Mesendoderm (in vitro differentiated cells): ENCODE results near the gene RHOT2.

Source experiments
- DNase-seq: peaks from one replicate; pipeline ENCODE4 v3.0.0; 2013
- H2AK5ac ChIP-seq: 2 replicates; pipeline ENCODE4 v1.6.1; 2013; ENCODE audit warnings: low read length, inconsistent platforms
- H2BK120ac ChIP-seq: 2 replicates; pipeline ENCODE4 v1.6.1; 2013; ENCODE audit warnings: low read depth, mild to moderate bottlenecking, low read length, moderate library complexity, mixed read lengths
- H2BK15ac ChIP-seq: replicated peaks from 2 replicates; pipeline ENCODE4 v1.6.1; 2013; ENCODE audit warnings: low read depth, mild to moderate bottlenecking, moderate library complexity
- H2BK5ac ChIP-seq: 2 replicates; pipeline ENCODE4 v1.6.1; 2013; ENCODE audit warnings: low read length, inconsistent platforms
- H3K18ac ChIP-seq: 2 replicates; pipeline ENCODE4 v1.6.1; 2013; ENCODE audit warnings: mild to moderate bottlenecking, low read length, mixed read lengths
- H3K23ac ChIP-seq: one replicate; pipeline ENCODE4 v1.6.1; 2013; ENCODE audit warnings: low read length
- H3K27ac ChIP-seq: 2 replicates; pipeline ENCODE4 v1.5.1; 2013; ENCODE audit warnings: low read depth, mild to moderate bottlenecking, inconsistent platforms, low read length, moderate library complexity
- H3K27me3 ChIP-seq: 2 replicates; pipeline ENCODE4 v1.6.1; 2013; ENCODE audit warnings: low read length, control low read depth, mild to moderate bottlenecking, inconsistent platforms; ENCODE audit not compliant: insufficient read depth, poor library complexity
- H3K36me3 ChIP-seq: 2 replicates; pipeline ENCODE4 v1.6.1; 2013; ENCODE audit warnings: low read length, inconsistent platforms; ENCODE audit not compliant: control insufficient read depth, insufficient read depth
- H3K4ac ChIP-seq: one replicate; pipeline ENCODE4 v1.6.1; 2013; ENCODE audit warnings: low read depth, mild to moderate bottlenecking, low read length, moderate library complexity
- H3K4me1 ChIP-seq: 2 replicates; pipeline ENCODE4 v1.6.1; 2013; ENCODE audit warnings: low read depth, low read length, inconsistent platforms; ENCODE audit not compliant: control insufficient read depth
- H3K4me2 ChIP-seq: 2 replicates; pipeline ENCODE4 v1.6.1; 2013; ENCODE audit warnings: low read length
- H3K4me3 ChIP-seq: 2 replicates; pipeline ENCODE4 v1.5.1; 2013; ENCODE audit warnings: mild to moderate bottlenecking, low read length
- H3K56ac ChIP-seq: one replicate; pipeline ENCODE4 v1.6.1; 2013; ENCODE audit warnings: low read length
- H3K79me1 ChIP-seq: 2 replicates; pipeline ENCODE4 v1.6.1; 2013; ENCODE audit warnings: low read length, inconsistent platforms
- H3K79me2 ChIP-seq: 2 replicates; pipeline ENCODE4 v1.6.1; 2013; ENCODE audit warnings: mild to moderate bottlenecking, low read length; ENCODE audit not compliant: control insufficient read depth, insufficient read depth
- H3K9ac ChIP-seq: 2 replicates; pipeline ENCODE4 v1.6.1; 2013; ENCODE audit warnings: low read length, inconsistent platforms
- H4K5ac ChIP-seq: one replicate; pipeline ENCODE4 v1.6.1; 2013; ENCODE audit warnings: low read length
- H4K8ac ChIP-seq: one replicate; pipeline ENCODE4 v1.6.1; 2013; ENCODE audit warnings: low read depth, mild to moderate bottlenecking, control low read depth, low read length, moderate library complexity
- WGBS: extraction: QIAGEN DNeasy Blood & Tissue Kit; methylation state at CpG from one replicate; pipeline ENCODE4 v1.1.7; 2013; ENCODE audit warnings: low lambda C conversion rate, missing lambda C conversion rate; ENCODE audit not compliant: insufficient coverage; ENCODE audit errors: extremely low coverage; 5-methylcytosine and 5-hydroxymethylcytosine counted together

RHOT2 gene

DNA sequence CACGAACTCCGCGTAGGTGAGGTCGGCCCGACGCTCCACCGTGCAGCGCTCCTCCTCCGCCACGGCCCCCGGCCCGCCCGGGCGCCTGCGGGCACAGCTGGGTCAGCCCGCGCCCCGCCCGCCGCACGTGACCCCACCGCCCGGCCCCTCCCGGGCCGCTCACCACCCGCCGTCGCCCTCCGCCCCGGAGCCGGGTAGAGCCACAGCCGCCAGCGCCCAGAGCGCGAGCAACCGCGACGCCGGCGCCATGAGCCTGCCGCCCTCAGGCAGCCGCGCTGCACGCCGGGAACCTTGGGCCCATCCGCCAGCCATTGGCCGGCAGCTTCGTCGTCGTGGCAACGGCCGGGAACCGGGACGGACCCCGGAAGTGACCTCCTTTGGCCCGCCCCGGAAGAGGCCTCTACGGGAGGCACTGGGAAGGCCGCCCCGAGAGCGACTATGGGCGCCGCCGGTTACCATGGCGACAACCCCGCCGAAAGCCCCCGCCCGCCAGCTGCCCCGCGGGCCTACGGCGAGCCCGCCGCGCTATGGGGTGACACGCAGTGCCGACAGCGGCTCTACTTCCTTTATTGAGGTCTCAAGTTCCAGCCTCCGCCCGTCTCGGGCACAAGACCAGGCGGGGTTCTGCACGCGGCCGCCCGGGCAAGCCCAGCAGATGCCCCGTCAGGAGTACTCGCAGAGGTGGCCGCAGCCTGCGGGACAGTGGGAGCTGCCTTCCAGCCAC, 16.3 kb downstream of the RHOT2 start, which contains the start of gene JMJD8:
TSS of gene JMJD8 (minus strand) at position 264 of the 724 bp plus-strand sequence. CDS start at position 249, 15 bp downstream.
- Histone ChIP-seq H3K79me1 (peaks cover 19% of the 10 kb centered on the region), H3K27me3 (no peaks in the 10 kb centered on the region), H4K8ac (no peak within 1 kb of the TSS), H3K36me3 (peaks cover 13% of the 10 kb centered on the region), H3K9ac (peak within 1 kb of the TSS; percentile 93), H3K4me1 (no peaks in the 10 kb centered on the region), H3K23ac (no peak within 1 kb of the TSS), H3K27ac (peak within 1 kb of the TSS; percentile 21), H3K18ac (peak within 1 kb of the TSS; percentile 42), H3K4ac (no peak within 1 kb of the TSS), H3K79me2 (peaks cover 18% of the 10 kb centered on the region), H2BK5ac (no peak within 1 kb of the TSS), H4K5ac (no peak within 1 kb of the TSS), H2BK120ac (no peak within 1 kb of the TSS), H2BK15ac (no peak within 1 kb of the TSS), H3K4me3 (peak within 1 kb of the TSS; percentile 63), H2AK5ac (no peak within 1 kb of the TSS), H3K4me2 (peak within 1 kb of the TSS; percentile 49), H3K56ac (peak within 1 kb of the TSS; percentile 96)
- DNase-seq, result peak; percentile 97
- no CpG with 5 or more reads among the region's 91 CpGs for WGBS

GRCh38 chr16:684961-685696, 17.2 kb downstream of the RHOT2 start:
- Histone ChIP-seq H4K8ac (no peak overlapping the region), H2BK5ac (no peak overlapping the region), H3K27me3 (no peaks in the 10 kb centered on the region), H3K27ac (no peak overlapping the region), H4K5ac (no peak overlapping the region), H3K18ac (no peak overlapping the region), H3K4ac (no peak overlapping the region), H3K4me2 (no peak overlapping the region), H3K79me1 (peaks cover 24% of the 10 kb centered on the region), H2AK5ac (no peak overlapping the region), H3K79me2 (peaks cover 18% of the 10 kb centered on the region), H3K9ac (no peak overlapping the region), H3K4me3 (no peak overlapping the region), H2BK15ac (no peak overlapping the region), H3K36me3 (peaks cover 13% of the 10 kb centered on the region), H3K23ac (no peak overlapping the region), H2BK120ac (no peak overlapping the region), H3K4me1 (peaks cover 3% of the 10 kb centered on the region), H3K56ac (no peak overlapping the region)
- no peak for DNase-seq
- WGBS, result no CpG with 5 or more reads among the region's 61 CpGs

GRCh38 chr16:685967-686366, 18.0 kb downstream of the RHOT2 start:
- no peak overlapping the region for H3K4me3 ChIP-seq
- H2BK5ac ChIP-seq, result no peak overlapping the region
- peaks cover 3% of the 10 kb centered on the region for H3K4me1 ChIP-seq
- H3K23ac ChIP-seq, result no peak overlapping the region
- H3K27ac ChIP-seq, result no peak overlapping the region
- no peak overlapping the region for H2BK15ac ChIP-seq
- no peak overlapping the region for H3K9ac ChIP-seq
- H3K79me2 ChIP-seq, result peaks cover 15% of the 10 kb centered on the region
- no peak overlapping the region for H3K4ac ChIP-seq
- H3K56ac ChIP-seq, result no peak overlapping the region
- no CpG with 5 or more reads among the region's 10 CpGs for WGBS
- H3K4me2 ChIP-seq, result no peak overlapping the region
- no peak overlapping the region for H2AK5ac ChIP-seq
- H3K36me3 ChIP-seq, result peaks cover 13% of the 10 kb centered on the region
- peaks cover 24% of the 10 kb centered on the region for H3K79me1 ChIP-seq
- no peak overlapping the region for H4K8ac ChIP-seq
- H3K27me3 ChIP-seq, result no peaks in the 10 kb centered on the region
- H3K18ac ChIP-seq, result no peak overlapping the region
- DNase-seq, result no peak
- H2BK120ac ChIP-seq, result no peak overlapping the region
- H4K5ac ChIP-seq, result no peak overlapping the region

DNA sequence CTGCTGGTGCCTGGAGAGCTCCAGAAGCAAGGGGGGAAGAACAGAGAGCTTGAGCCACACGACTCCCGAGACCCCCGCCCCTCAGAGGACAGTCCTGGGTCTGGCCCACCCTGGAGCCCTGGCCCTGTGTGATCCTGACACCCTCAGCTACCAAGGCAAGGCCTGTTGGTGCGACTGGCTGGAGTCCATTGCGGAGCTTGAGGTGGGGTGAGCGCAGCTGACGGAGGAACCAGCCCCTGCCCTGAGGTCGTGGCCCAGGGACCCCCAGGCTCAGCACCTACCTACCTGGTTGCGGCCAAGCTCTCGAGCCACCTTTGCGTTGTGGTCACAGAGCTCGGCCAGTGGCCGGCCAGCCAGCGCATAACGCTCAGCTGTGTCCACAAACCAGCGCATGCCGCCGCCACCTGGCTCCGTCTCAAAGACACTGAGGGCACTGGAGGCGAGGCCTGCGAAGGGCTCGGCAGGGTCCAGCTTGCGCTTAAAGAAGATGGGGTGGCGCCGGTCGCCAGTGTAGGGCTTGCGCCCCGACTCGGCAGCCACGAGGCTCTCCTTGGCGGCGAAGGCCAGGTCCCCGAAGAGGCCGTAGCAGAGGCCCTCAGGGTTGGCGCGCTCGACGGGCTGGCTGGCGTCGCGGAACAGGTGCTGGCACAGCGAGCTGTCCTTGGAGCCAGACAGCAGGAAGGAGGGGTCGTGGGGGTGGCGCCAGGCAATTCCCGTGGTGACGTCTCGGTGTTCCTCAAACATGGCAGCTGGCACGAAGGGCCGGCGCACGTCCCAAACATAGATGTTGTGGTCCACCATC, 18.7 kb downstream of the RHOT2 start:
- H3K4ac ChIP-seq, result no peak overlapping the region
- H2BK15ac ChIP-seq, result no peak overlapping the region
- H3K9ac ChIP-seq, result no peak overlapping the region
- no peak overlapping the region for H4K5ac ChIP-seq
- H2AK5ac ChIP-seq, result no peak overlapping the region
- H3K27me3 ChIP-seq, result no peaks in the 10 kb centered on the region
- peaks cover 8% of the 10 kb centered on the region for H3K79me2 ChIP-seq
- H3K4me2 ChIP-seq, result no peak overlapping the region
- H3K56ac ChIP-seq, result no peak overlapping the region
- no peak overlapping the region for H3K18ac ChIP-seq
- no CpG with 5 or more reads among the region's 51 CpGs for WGBS
- no peak for DNase-seq
- no peak overlapping the region for H2BK5ac ChIP-seq
- peaks cover 12% of the 10 kb centered on the region for H3K36me3 ChIP-seq
- no peak overlapping the region for H3K27ac ChIP-seq
- H3K4me1 ChIP-seq, result peaks cover 3% of the 10 kb centered on the region
- H3K79me1 ChIP-seq, result peaks cover 20% of the 10 kb centered on the region
- no peak overlapping the region for H2BK120ac ChIP-seq
- no peak overlapping the region for H3K23ac ChIP-seq
- no peak overlapping the region for H3K4me3 ChIP-seq
- no peak overlapping the region for H4K8ac ChIP-seq

DNA sequence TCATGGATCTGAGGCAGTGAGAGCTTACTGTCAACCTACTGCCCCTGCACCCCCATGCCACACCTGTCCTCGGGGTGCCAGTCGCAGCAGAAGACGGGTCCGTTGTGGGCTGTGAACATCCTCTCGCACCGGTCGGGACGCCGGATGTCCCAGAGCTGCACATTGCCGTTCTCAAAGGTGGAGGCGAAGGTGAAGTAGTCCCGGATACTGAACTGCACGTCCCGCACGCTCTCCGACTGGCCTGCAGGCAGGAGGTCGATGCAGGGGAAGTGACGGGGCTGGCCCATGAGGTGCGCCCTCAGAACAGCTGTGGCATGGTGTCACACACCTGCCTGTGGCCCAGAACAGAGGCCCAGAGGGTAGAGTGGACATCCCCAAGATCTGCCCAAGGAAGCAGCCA, 19.6 kb downstream of the RHOT2 start:
- no CpG with 5 or more reads among the region's 19 CpGs for WGBS
- no peak overlapping the region for H2BK5ac ChIP-seq
- H3K36me3 ChIP-seq, result peaks cover 6% of the 10 kb centered on the region
- H3K27ac ChIP-seq, result no peak overlapping the region
- no peak overlapping the region for H3K23ac ChIP-seq
- H4K8ac ChIP-seq, result no peak overlapping the region
- H3K4me2 ChIP-seq, result no peak overlapping the region
- H3K4me1 ChIP-seq, result peaks cover 3% of the 10 kb centered on the region
- no peak overlapping the region for H3K4me3 ChIP-seq
- no peak overlapping the region for H3K9ac ChIP-seq
- no peak overlapping the region for H2BK15ac ChIP-seq
- H3K56ac ChIP-seq, result no peak overlapping the region
- DNase-seq, result no peak
- no peak overlapping the region for H2AK5ac ChIP-seq
- H3K79me2 ChIP-seq, result peaks cover 3% of the 10 kb centered on the region
- H3K18ac ChIP-seq, result no peak overlapping the region
- H4K5ac ChIP-seq, result no peak overlapping the region
- H3K27me3 ChIP-seq, result peaks cover 4% of the 10 kb centered on the region
- peaks cover 14% of the 10 kb centered on the region for H3K79me1 ChIP-seq
- H3K4ac ChIP-seq, result no peak overlapping the region
- no peak overlapping the region for H2BK120ac ChIP-seq
